HS-5 (cell line): ENCODE measurements around the gene PLCB3.

Experiments
- DNase-seq: peaks from one replicate; pipeline ENCODE4 v3.0.0-alpha.2; 2012; ENCODE audit warnings: low read depth

PLCB3 gene

GRCh38 chr11:64250415-64251015, 815 bp upstream of the PLCB3 start:
- no peak for DNase-seq

GRCh38 chr11:64251753-64252002, 348 bp downstream of the PLCB3 start:
- DNase-seq, result no peak

- no peak for DNase-seq
Observed at GRCh38 chr11:64252003-64252872, 908 bp downstream of the PLCB3 start.

GRCh38 chr11:64253043-64253442, 1.7 kb downstream of the PLCB3 start:
- no peak for DNase-seq

GRCh38 chr11:64253481-64253880, 2.2 kb downstream of the PLCB3 start:
- DNase-seq, result no peak

- DNase-seq, result no peak
Observed at GRCh38 chr11:64254326-64254725, 3.0 kb downstream of the PLCB3 start.

- DNase-seq, result no peak
Observed at GRCh38 chr11:64255135-64256128, 4.1 kb downstream of the PLCB3 start.

GRCh38 chr11:64256300-64256699, 5.0 kb downstream of the PLCB3 start:
- DNase-seq, result no peak

GRCh38 chr11:64258356-64258755, 7.0 kb downstream of the PLCB3 start:
- no peak for DNase-seq

GRCh38 chr11:64258946-64259532, 7.7 kb downstream of the PLCB3 start:
- DNase-seq, result no peak

- no peak for DNase-seq
Observed at GRCh38 chr11:64259533-64260067, 8.3 kb downstream of the PLCB3 start.

- DNase-seq, result no peak
Observed at GRCh38 chr11:64260147-64260708, 8.9 kb downstream of the PLCB3 start.

- DNase-seq, result no peak
Observed at GRCh38 chr11:64261556-64262080, 10.3 kb downstream of the PLCB3 start.

GRCh38 chr11:64262271-64263002, 11.1 kb downstream of the PLCB3 start:
- DNase-seq, result no peak

GRCh38 chr11:64263021-64263946, 12.0 kb downstream of the PLCB3 start:
- no peak for DNase-seq

- DNase-seq, result no peak
Observed at GRCh38 chr11:64263947-64264317, 12.6 kb downstream of the PLCB3 start.

- no peak for DNase-seq
Observed at GRCh38 chr11:64264371-64264852, 13.1 kb downstream of the PLCB3 start.

- DNase-seq, result no peak
Observed at GRCh38 chr11:64265176-64266160, 14.1 kb downstream of the PLCB3 start.
